NCI-H187 (cell line): Measurements from ENCODE around the gene FOXP1.

ENCODE experiments used
- DNase-seq, 2 experiments: peaks; one replicate each; lab custom pipeline; 2025; lab: John Stamatoyannopoulos, UW

Gene FOXP1

GRCh38 chr3:71484452-71484851 is 99.1 kb downstream of the FOXP1 start:
- no peak for DNase-seq

- DNase-seq, result no peak
Measured at GRCh38 chr3:71484047-71484446, 99.5 kb downstream of the FOXP1 start.

GRCh38 chr3:71482771-71483170 is 100.8 kb downstream of the FOXP1 start:
- no peak for DNase-seq

- no peak for DNase-seq
Measured at GRCh38 chr3:71478568-71478967, 105.0 kb downstream of the FOXP1 start.

GRCh38 chr3:71476950-71477349 is 106.6 kb downstream of the FOXP1 start:
- no peak for DNase-seq

- no peak for DNase-seq
Measured at GRCh38 chr3:71469138-71469435, 114.4 kb downstream of the FOXP1 start.

- DNase-seq, result peak in 1 of 2 experiments; percentile 8
Measured at GRCh38 chr3:71468311-71469137, 115.0 kb downstream of the FOXP1 start.

- DNase-seq, result no peak
Measured at GRCh38 chr3:71466483-71466882, 117.0 kb downstream of the FOXP1 start.

GRCh38 chr3:71465371-71466036 is 118.0 kb downstream of the FOXP1 start:
- DNase-seq, result no peak

- no peak for DNase-seq
Measured at GRCh38 chr3:71464613-71465012, 118.9 kb downstream of the FOXP1 start.

- no peak for DNase-seq
Measured at GRCh38 chr3:71463617-71464016, 119.9 kb downstream of the FOXP1 start.

- DNase-seq, result no peak
Measured at GRCh38 chr3:71462586-71462985, 120.9 kb downstream of the FOXP1 start.

- DNase-seq, result no peak
Measured at GRCh38 chr3:71461749-71462483, 121.6 kb downstream of the FOXP1 start.

GRCh38 chr3:71461114-71461513 is 122.4 kb downstream of the FOXP1 start:
- DNase-seq, result no peak

GRCh38 chr3:71458895-71459294 is 124.6 kb downstream of the FOXP1 start:
- no peak for DNase-seq

- no peak for DNase-seq
Measured at GRCh38 chr3:71456826-71457225, 126.7 kb downstream of the FOXP1 start.

- DNase-seq, result no peak
Measured at GRCh38 chr3:71456156-71456555, 127.4 kb downstream of the FOXP1 start.

GRCh38 chr3:71454512-71455403 is 128.8 kb downstream of the FOXP1 start:
- DNase-seq, result no peak

- no peak for DNase-seq
Measured at GRCh38 chr3:71453822-71454511, 129.6 kb downstream of the FOXP1 start.

GRCh38 chr3:71453319-71453718 is 130.2 kb downstream of the FOXP1 start:
- no peak for DNase-seq

- DNase-seq, result no peak
Measured at GRCh38 chr3:71451812-71452211, 131.7 kb downstream of the FOXP1 start.
